ENCODE measurements around the gene PPT1.

The PPT1 gene

DNA sequence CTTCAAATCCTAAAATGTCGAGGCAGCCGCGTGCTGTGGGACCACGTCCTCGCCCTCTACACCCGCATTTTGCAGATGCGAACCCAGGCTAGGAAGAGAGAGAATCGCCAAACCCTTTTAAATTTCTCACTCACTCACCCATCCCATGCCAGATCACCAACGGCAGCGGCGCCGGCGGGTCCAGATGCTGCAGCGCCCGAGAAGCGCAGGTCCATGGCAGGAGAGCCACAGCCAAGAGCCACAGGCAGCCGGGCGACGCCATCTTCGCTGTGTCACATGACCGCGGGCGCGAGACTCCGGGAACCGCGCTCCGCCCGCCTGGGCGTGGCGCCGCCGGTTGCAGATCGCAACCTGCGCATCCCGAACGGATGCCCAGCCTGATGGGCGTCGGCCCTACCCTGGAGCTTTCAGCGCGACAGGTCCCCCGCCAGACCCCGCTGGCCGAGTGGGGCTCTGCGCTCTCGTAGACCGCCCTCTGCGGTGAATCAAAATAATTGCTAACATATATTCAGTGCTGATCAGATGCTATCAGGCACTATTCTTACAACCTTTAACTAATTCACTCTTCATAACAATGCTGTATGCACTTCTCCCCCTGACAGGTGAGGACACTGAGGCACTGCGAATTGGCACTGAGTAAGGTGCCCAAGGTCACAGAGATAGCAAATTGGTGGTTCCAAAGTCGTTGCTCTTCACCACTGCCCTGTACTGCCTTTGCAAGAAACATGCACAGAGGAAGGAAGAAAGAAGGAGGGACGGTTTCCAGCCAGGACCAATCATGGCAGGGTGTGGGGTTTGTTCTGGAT lies at the start of gene PPT1:
Gene PPT1 (minus strand): TSS at position 276 of the 806 bp plus-strand sequence. CDS start 14 bp downstream, at position 262.
- peak; percentile 13 for DNase-seq

- DNase-seq, result peak; percentile 9
Observed at GRCh38 chr1:40143891-40144575, 47.0 kb upstream of the PPT1 start.

GRCh38 chr1:40141878-40142535 lies 45.0 kb upstream of the PPT1 start:
- no peak for DNase-seq

DNA sequence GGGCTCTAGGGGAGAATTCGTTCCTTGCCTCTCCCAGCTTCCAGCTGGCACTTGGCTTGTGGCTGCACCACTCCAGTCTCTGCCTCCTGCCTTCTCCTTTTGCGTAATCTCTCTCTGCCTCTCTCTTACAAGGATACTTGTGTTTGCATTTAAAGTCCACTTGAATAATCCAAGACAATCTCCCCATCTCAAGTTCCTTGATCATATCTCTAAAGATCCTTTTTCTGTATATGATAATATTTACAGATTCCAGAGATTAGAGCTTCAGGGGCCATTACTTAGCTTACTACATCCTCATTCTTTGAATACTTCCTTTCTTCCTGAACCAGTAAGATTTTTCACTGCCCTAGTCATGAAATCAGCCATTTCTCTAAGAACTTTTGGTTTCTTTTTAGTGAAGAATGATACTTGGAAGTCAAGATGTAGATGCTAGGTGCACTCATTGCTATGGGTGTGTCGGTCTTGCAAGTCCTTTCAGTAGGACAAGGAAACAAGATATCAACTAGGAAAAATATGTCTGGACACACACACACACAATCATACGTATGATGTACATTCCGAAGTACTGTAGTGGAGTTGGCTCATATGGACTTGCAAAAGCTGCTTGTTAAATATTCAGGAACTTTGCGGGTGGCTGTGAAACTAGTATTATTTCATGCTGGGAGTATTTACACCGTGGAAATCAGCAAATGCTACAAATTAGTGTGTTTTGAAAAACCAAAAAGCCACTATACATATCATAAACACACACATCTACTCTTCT lies 43.3 kb upstream of the PPT1 start:
- no peak for DNase-seq

DNA sequence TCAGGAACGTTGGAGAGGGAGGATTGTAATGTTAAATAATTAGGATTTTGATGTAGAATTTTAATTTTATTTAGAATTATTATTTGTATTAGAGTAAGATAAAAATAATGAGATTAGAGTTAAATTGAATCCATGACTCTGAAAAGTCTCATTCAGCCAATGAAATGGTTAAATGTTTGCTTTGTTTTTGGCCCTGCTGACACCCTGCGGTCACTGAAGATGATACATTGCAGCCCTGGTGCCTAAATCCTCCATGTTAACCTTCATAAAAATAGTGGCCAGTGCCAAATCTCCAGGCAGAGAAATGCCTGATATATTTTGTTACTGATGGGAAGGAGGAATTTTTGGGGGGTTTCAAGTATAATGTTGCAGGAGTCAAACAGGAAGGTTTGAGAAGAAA lies 36.8 kb upstream of the PPT1 start:
- DNase-seq, result no peak

DNA sequence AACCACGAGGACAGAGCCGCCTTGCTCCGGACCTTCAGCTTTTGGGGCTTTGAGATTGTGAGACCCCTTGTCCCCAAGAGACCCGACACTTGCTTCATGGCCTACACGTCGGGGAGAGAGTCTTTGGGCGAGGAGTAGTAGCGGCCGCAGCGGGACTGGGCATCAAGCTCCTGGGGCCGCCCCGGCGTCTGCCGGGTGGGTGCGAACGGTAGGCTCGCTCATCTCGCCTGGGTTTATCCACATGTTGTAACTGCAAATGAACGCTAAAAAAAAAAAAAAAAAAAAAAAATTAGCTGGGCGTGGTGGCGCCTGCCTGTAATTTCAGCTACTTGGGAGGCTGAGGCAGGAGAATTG lies 36.2 kb upstream of the PPT1 start:
- DNase-seq, result no peak

- DNase-seq, result no peak
Observed at GRCh38 chr1:40132383-40133311, 35.6 kb upstream of the PPT1 start.

DNA sequence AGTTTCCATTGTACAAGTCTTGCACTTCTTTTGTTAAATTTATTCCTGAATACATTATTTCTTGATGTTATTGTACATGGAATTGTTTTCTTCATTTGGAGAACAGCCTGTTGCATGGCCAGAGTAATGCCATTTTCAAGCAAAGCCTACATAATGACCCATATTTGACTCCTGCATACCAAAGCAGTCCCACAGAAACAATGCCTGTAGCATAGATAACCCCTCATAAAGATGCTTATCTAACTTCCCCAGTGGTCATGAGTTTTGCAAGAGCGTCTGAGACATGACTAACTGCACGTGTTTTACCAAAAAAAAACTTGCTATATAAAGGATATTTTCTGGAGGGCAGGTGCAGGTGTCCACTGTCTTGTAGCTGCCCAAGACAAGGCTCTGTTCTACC lies 33.8 kb upstream of the PPT1 start:
- no peak for DNase-seq

- DNase-seq, result no peak
Observed at GRCh38 chr1:40122855-40123254, 25.8 kb upstream of the PPT1 start.

DNA sequence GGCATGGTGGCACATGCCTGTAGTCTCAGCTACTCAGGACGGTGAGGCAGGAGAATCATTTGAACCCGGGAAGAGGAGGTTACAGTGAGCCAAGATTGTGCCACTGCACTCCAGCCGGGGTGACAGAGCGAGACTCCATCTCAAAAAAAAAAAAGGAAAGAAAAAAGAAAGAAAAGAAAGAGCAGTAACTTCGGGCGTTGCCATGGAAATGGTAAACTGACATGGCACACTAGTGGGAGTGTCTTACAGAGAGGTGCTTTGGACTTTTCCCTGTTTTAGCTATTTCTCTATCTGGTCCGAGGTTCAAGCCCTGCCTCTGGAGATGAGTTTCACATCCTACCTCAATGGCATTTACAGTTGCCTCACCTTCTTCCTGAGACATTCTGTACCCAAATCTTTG lies 23.1 kb upstream of the PPT1 start:
- DNase-seq, result no peak

DNA sequence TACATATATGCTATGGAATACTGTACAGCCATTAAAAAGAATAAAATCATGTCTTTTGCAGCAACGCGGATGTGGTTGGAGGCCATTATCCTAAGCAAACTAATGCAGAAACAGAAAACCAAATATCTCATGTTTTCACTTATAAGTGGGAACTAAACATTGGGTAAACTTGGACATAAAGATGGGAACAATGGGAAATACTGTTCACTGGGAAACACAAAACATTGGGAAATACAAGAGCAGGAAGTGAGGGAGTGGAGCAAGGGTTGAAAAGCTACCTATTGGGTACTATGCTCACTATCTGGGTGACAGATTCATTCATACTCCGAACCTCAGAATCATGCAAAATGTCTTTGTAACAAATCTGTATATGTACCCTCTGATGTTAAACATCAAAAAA lies 17.3 kb upstream of the PPT1 start:
- DNase-seq, result no peak

GRCh38 chr1:40110389-40110788 lies 13.3 kb upstream of the PPT1 start:
- no peak for DNase-seq

DNA sequence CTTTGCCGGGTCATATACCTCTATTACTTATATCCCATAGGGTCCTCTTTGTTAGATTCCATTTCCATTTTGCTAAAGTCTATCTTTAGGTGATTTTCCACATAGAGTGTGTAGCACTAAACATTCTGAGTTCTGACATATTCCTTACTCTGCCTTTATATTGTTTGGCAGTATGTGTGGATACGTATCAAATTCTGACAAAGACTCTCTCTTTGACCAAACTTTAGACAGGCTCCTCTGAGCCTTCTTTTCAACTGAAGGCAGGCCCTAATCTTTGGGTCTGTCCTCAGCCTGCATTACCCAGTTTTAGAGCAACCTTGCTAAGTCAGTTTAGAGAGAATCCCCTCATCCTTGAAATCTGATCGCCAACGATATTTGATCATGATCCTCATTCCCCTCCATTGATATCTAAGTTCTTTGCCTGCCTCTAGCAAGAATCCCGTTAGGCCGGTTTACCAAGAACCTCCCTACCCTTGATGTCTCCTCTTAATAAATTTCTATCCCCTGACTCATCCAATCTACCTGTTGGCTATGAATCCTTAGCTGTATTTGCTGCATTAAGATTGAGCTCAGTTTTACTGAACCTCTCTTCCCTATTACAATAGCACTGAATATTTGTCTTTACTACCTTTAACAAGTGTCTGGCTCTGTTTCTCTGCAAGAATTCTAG lies 10.4 kb upstream of the PPT1 start:
- DNase-seq, result no peak

DNA sequence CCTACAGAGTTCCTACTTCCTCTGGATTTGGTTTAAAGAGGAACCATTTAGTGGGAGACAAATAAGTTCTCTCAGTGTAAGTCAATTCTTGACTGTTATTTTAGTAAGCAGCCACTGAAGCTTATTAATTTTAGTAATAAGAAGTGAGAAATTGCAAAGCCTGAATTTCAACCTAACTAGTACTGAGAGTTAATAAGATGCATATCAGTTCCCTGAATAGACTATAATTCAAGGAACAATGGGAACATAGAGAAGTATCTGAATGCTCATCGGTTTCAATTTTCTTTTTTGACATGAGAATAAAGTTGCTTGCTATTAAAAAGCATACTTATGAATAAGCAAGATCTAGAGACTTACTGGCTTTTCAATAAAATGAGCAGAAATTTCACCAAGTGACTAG lies 8.0 kb upstream of the PPT1 start:
- DNase-seq, result no peak

GRCh38 chr1:40102896-40103295 lies 5.8 kb upstream of the PPT1 start:
- DNase-seq, result no peak

DNA sequence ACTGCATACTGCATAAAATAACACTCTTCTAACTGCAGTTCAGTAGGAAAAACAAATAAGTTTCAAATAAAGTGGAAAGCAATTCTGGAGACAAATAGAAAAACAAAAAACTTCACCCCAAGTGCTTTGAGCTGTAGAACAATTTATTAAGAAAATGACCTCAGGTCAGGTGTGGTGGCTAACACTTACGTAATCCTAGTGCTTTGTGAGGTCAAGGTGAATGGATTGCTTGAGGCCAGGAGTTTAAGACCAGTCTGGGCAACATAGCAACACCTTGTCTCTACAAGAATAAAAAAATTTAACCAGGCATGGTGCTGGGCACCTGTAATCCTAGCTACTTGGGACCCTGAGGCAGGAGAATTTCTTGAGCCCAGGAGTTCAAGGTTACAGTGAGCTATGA lies 5.0 kb upstream of the PPT1 start:
- DNase-seq, result no peak

- DNase-seq, result no peak
Observed at GRCh38 chr1:40096646-40096976, 441 bp downstream of the PPT1 start.

DNA sequence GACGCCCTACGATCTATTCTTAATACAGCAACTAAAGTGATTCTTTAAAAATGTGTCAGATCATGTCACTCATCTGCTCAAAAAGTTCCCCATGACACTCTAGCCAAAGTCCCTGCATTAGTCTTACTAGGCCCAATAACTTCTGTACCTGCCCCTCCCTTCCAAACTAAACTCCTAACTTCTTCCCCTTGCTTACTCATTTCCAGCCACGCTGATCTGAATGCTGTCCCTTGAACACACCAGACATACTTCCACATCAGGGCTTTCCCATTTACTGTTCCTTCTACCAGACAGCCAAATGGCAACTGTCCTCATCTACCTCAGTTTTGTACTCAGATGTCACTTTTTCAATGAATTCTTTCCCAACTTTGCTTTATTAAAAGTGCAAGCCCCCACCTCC lies 1.2 kb downstream of the PPT1 start:
- no peak for DNase-seq

DNA sequence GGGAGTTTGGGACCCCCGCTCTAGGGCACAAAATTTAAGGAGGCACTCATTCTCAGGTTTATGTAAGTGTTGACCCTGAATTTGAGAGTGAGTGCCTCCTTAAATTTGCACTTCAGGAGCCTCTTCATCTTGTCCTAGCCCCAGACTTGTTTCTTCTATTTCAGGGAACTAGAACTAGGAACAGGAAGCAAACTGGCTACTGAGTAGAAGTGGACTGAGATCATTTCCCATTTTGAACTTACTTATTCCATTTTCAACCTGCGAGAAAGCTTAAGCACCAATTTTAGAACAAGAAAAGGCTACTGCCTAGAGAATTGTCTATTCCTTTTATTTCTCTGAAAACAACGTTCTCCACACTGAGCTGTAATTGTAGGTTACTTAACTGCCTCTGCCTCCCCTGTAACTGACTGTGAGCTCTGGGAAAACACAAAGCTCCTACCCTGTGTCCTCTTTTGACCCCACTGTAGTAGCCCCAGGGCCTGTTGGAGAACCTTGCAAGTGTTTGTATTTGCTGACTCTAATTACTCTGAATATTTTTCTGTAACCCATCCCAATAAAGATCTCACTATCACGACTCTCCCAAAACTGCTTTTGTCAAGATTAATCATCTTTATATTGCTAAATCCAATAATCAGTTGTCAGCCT lies 2.5 kb downstream of the PPT1 start:
- no peak for DNase-seq

GRCh38 chr1:40092706-40093639 lies 4.1 kb downstream of the PPT1 start:
- DNase-seq, result no peak
